ENCODE measurements around the gene TNNI2.

DNA sequence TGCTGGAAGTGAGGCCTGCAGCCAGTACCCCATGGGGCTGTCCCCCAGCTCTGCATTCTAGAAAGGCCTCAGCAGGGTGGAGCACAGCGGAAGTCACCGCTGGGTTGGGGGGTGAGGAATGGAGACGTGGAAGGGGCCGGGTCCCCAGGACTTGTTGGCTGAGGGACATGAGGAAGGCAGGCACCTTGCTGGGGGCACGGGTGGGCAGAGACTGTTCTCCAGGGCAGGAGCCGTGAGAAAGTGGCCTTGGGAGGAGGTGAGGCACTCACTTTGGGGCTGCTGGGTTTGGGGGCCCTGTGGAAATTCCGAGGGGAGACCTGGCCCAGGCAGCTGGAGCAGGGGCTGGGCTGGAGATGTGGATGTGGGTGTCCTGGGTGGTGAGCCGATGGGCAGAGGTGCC is 5.0 kb downstream of the TNNI2 start:
- TF ChIP-seq, protein P1, sequence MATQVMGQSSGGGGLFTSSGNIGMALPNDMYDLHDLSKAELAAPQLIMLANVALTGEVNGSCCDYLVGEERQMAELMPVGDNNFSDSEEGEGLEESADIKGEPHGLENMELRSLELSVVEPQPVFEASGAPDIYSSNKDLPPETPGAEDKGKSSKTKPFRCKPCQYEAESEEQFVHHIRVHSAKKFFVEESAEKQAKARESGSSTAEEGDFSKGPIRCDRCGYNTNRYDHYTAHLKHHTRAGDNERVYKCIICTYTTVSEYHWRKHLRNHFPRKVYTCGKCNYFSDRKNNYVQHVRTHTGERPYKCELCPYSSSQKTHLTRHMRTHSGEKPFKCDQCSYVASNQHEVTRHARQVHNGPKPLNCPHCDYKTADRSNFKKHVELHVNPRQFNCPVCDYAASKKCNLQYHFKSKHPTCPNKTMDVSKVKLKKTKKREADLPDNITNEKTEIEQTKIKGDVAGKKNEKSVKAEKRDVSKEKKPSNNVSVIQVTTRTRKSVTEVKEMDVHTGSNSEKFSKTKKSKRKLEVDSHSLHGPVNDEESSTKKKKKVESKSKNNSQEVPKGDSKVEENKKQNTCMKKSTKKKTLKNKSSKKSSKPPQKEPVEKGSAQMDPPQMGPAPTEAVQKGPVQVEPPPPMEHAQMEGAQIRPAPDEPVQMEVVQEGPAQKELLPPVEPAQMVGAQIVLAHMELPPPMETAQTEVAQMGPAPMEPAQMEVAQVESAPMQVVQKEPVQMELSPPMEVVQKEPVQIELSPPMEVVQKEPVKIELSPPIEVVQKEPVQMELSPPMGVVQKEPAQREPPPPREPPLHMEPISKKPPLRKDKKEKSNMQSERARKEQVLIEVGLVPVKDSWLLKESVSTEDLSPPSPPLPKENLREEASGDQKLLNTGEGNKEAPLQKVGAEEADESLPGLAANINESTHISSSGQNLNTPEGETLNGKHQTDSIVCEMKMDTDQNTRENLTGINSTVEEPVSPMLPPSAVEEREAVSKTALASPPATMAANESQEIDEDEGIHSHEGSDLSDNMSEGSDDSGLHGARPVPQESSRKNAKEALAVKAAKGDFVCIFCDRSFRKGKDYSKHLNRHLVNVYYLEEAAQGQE (IDR thresholded peaks at IDR 0.05): no peak
- TF ChIP-seq, protein P2, sequence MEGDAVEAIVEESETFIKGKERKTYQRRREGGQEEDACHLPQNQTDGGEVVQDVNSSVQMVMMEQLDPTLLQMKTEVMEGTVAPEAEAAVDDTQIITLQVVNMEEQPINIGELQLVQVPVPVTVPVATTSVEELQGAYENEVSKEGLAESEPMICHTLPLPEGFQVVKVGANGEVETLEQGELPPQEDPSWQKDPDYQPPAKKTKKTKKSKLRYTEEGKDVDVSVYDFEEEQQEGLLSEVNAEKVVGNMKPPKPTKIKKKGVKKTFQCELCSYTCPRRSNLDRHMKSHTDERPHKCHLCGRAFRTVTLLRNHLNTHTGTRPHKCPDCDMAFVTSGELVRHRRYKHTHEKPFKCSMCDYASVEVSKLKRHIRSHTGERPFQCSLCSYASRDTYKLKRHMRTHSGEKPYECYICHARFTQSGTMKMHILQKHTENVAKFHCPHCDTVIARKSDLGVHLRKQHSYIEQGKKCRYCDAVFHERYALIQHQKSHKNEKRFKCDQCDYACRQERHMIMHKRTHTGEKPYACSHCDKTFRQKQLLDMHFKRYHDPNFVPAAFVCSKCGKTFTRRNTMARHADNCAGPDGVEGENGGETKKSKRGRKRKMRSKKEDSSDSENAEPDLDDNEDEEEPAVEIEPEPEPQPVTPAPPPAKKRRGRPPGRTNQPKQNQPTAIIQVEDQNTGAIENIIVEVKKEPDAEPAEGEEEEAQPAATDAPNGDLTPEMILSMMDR (IDR thresholded peaks at IDR 0.05; ENCODE audit: low read depth, low read length, missing input control): no peak
